NCI-H128 (cell line): ENCODE data around the gene CNOT3.

Experiments
- DNase-seq: peaks from one replicate; lab custom pipeline; 2025; ENCODE audit not compliant: unreplicated experiment; lab: John Stamatoyannopoulos, UW

CNOT3 gene

GRCh38 chr19:54121259-54121658 lies 16.3 kb upstream of the CNOT3 start:
- no peak for DNase-seq

GRCh38 chr19:54123682-54124081 lies 13.9 kb upstream of the CNOT3 start:
- no peak for DNase-seq

GRCh38 chr19:54124393-54124792 lies 13.2 kb upstream of the CNOT3 start:
- no peak for DNase-seq

GRCh38 chr19:54125713-54126112 lies 11.8 kb upstream of the CNOT3 start:
- no peak for DNase-seq

- DNase-seq = no peak
Measured at GRCh38 chr19:54127688-54128440, 9.7 kb upstream of the CNOT3 start.

GRCh38 chr19:54128441-54128725 lies 9.2 kb upstream of the CNOT3 start:
- no peak for DNase-seq

- no peak for DNase-seq
Measured at GRCh38 chr19:54128796-54129616, 8.6 kb upstream of the CNOT3 start.

GRCh38 chr19:54129617-54129996 lies 8.0 kb upstream of the CNOT3 start:
- DNase-seq = no peak

- DNase-seq = no peak
Measured at GRCh38 chr19:54133312-54133956, 4.1 kb upstream of the CNOT3 start.

- no peak for DNase-seq
Measured at GRCh38 chr19:54133957-54134590, 3.5 kb upstream of the CNOT3 start.

GRCh38 chr19:54136086-54136863 lies 1.3 kb upstream of the CNOT3 start:
- DNase-seq = no peak

- peak; percentile 100 for DNase-seq
Measured at GRCh38 chr19:54136864-54137698, 481 bp upstream of the CNOT3 start.

GRCh38 chr19:54138489-54139256 lies 1.1 kb downstream of the CNOT3 start:
- DNase-seq = no peak

- no peak for DNase-seq
Measured at GRCh38 chr19:54141356-54141755, 3.8 kb downstream of the CNOT3 start.

GRCh38 chr19:54142166-54142780 lies 4.7 kb downstream of the CNOT3 start:
- no peak for DNase-seq

GRCh38 chr19:54145541-54146158 lies 8.1 kb downstream of the CNOT3 start:
- DNase-seq = no peak

- DNase-seq = no peak
Measured at GRCh38 chr19:54147676-54148075, 10.1 kb downstream of the CNOT3 start.

GRCh38 chr19:54148158-54148557 lies 10.6 kb downstream of the CNOT3 start:
- no peak for DNase-seq
